ENCODE data around the gene GRK5. TPM values are rescaled to one million over a fixed set of nuclear protein-coding genes. Genes with fewer than 3 reads are reported as not detected.

GRK5 gene
- total and polyA plus RNA-seq, 12 donors = 9.3 to 96.4 (median 21.5) TPM

DNA sequence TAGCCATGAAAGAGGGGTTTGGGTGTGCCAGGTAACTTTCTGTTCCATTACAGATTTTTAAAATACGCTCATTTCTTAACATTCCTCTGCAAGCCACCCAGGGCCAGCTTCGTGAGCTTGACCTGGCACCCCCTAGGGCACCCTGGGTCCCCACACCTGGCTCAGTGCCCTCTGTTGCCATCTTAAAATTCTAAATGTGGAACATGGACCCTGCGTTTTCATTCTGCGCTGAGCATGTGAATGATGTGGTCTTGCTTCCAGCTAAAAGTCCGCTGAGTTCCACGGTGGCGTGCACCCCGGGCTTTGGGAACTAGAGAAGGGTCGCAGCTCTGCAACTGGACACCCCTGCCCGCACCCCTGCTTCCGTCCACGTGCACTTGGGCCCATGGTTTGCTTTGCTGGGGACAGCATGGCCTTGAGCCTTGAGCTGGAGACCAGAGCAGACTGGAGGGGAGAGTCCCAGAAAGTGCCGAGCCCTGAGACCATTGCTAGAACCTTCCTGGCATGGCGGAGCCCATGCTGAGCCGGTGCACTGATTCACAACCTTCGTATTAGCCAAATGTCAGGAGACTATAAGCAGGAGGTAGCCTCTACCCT lies 244.0 kb downstream of the GRK5 start:
- no peaks in the 10 kb centered on the region for H3K9me3 ChIP-seq (replicated peaks in 1 of 3)
- intact Hi-C loops (cut with DNase I) = no loop called here
- TF ChIP-seq, protein P1, sequence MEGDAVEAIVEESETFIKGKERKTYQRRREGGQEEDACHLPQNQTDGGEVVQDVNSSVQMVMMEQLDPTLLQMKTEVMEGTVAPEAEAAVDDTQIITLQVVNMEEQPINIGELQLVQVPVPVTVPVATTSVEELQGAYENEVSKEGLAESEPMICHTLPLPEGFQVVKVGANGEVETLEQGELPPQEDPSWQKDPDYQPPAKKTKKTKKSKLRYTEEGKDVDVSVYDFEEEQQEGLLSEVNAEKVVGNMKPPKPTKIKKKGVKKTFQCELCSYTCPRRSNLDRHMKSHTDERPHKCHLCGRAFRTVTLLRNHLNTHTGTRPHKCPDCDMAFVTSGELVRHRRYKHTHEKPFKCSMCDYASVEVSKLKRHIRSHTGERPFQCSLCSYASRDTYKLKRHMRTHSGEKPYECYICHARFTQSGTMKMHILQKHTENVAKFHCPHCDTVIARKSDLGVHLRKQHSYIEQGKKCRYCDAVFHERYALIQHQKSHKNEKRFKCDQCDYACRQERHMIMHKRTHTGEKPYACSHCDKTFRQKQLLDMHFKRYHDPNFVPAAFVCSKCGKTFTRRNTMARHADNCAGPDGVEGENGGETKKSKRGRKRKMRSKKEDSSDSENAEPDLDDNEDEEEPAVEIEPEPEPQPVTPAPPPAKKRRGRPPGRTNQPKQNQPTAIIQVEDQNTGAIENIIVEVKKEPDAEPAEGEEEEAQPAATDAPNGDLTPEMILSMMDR (IDR thresholded peaks at IDR 0.05) = no peak
- no peak for TF ChIP-seq POLR2A (IDR thresholded peaks at IDR 0.05)
- no peaks in the 10 kb centered on the region for H3K27me3 ChIP-seq
- WGBS, 4 donors = 93 to 97% (median 95%) methylated on average over 9 to 16 of the region's 16 CpGs
- H3K36me3 ChIP-seq (replicated peaks in 1 of 2) = peaks cover 0 to 27% of the 10 kb centered on the region in 2 donors
- no peak overlapping the region for H3K27ac ChIP-seq
- no peak for DNase-seq
- H3K4me3 ChIP-seq = no peak overlapping the region
- no peaks in the 10 kb centered on the region for H3K4me1 ChIP-seq (replicated peaks in 1 of 2)

DNA sequence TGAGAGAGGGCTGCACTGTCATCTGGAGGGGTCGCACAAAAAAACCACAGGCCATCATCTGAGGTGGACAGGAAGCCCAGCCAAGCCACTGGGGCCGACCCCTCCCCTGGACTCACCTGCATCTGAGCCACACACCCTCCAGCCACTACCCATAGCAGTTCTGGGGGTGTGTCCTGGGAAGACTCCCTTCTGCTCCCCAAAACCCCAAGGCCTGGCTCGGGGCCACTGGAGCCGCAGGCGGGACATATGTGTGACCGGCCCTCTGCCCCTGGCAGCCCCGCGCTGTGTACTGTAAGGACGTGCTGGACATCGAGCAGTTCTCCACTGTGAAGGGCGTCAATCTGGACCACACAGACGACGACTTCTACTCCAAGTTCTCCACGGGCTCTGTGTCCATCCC lies 245.0 kb downstream of the GRK5 start:
- 90 to 95% (median 93%) methylated on average over 2 to 14 of the region's 14 CpGs for WGBS, 4 donors
- TF ChIP-seq, protein P1 (IDR thresholded peaks at IDR 0.05) = no peak
- TF ChIP-seq POLR2A (IDR thresholded peaks at IDR 0.05) = no peak
- H3K4me3 ChIP-seq = no peak overlapping the region
- intact Hi-C loops (cut with DNase I) = no loop called here
- H3K27ac ChIP-seq = no peak overlapping the region
- no peaks in the 10 kb centered on the region for H3K4me1 ChIP-seq (replicated peaks in 1 of 2)
- no peaks in the 10 kb centered on the region for H3K27me3 ChIP-seq
- no peaks in the 10 kb centered on the region for H3K9me3 ChIP-seq (replicated peaks in 1 of 3)
- DNase-seq = no peak
- H3K36me3 ChIP-seq (replicated peaks in 1 of 2) = peaks cover 0 to 27% of the 10 kb centered on the region in 2 donors

DNA sequence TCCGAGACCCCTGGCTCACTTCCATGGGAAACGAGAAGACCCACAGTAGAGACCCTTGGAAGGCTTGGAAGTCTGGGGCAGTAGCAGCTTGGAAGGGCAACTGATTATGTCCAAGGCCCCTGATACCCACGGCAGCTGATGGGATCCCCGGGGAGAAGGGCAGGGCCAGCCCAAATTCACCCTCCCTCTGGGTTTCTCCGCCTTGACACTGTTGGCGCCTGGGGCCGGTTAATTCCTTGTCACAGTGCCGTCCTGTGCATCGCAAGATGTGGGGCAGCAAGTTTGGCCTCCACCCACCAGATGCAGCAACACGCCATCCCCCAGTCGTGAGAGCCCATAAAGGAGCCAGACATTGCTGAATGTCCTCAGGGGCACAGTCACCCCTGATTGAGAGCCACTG lies 245.9 kb downstream of the GRK5 start:
- intact Hi-C loops (cut with DNase I) = no loop called here

DNA sequence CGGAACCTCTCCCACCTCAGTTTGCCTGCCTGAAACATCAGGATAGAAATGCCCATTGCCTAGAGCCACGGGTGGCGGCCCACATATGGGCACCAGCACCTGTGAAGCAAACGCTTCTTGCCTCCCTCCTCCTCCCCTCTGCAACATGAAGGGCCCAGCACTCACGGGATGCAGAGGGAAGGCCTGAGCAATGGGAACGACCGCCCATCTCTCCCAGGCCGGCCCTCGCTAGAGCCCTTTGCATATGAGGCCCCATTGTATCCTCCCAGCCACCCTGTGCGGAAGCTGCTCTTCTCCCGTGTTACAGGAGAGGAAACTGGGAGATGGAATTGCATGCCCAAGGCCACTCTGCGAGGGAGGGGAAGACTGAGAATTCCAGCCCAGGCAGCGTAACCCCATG lies 246.9 kb downstream of the GRK5 start:
- Histone ChIP-seq H3K36me3 (replicated peaks in 1 of 2) (peaks cover 0 to 19% of the 10 kb centered on the region in 2 donors), H3K27ac (no peak overlapping the region), H3K27me3 (no peaks in the 10 kb centered on the region), H3K4me1 (replicated peaks in 1 of 2) (no peaks in the 10 kb centered on the region), H3K9me3 (replicated peaks in 1 of 3) (no peaks in the 10 kb centered on the region), H3K4me3 (no peak overlapping the region)
- TF ChIP-seq POLR2A (IDR thresholded peaks at IDR 0.05) = no peak
- TF ChIP-seq, protein P1 (IDR thresholded peaks at IDR 0.05) = no peak
- intact Hi-C loops (cut with DNase I) = no loop called here
- WGBS, 4 donors = 83 to 90% (median 87%) methylated on average over 7 to 13 of the region's 13 CpGs
- DNase-seq = no peak

More for the DNA sequence above, 245.9 kb downstream of the GRK5 start:
- no peak for TF ChIP-seq POLR2A (IDR thresholded peaks at IDR 0.05)
- TF ChIP-seq, protein P1 (IDR thresholded peaks at IDR 0.05) = no peak
- Histone ChIP-seq H3K36me3 (replicated peaks in 1 of 2) (peaks cover 0 to 20% of the 10 kb centered on the region in 2 donors), H3K27me3 (no peaks in the 10 kb centered on the region), H3K4me3 (no peak overlapping the region), H3K4me1 (replicated peaks in 1 of 2) (no peaks in the 10 kb centered on the region), H3K27ac (no peak overlapping the region), H3K9me3 (replicated peaks in 1 of 3) (no peaks in the 10 kb centered on the region)
- DNase-seq = no peak
- 84 to 97% (median 93%) methylated on average over 5 to 11 of the region's 11 CpGs for WGBS, 4 donors
